NCI-H1436 treated with DMSO at 0.1 percent for 48 hours (cell line): Measurements from ENCODE around the gene OR5A1.

ENCODE experiments used
- DNase-seq: peaks from one replicate; lab custom pipeline; 2025; lab: John Stamatoyannopoulos, UW

The OR5A1 gene

GRCh38 chr11:59479906-59480305, 43.6 kb downstream of the OR5A1 start:
- no peak for DNase-seq

- no peak for DNase-seq
Measured at GRCh38 chr11:59480359-59480758, 44.1 kb downstream of the OR5A1 start.
